ENCODE data around the gene RXFP1.

RXFP1 gene

GRCh38 chr4:158667651-158668198 lies 146.0 kb downstream of the RXFP1 start:
- intact Hi-C loops (cut with DNase I) = no loop called here
- no peak for DNase-seq

GRCh38 chr4:158669310-158669709 lies 147.6 kb downstream of the RXFP1 start:
- intact Hi-C loops (cut with DNase I) = no loop called here
- no peak for DNase-seq

- DNase-seq = peak in 8 of 10 donors; percentile 17 to 92 (median 58)
- intact Hi-C loops (cut with DNase I) = no loop called here
These were observed 149.4 kb downstream of the RXFP1 start for GRCh38 chr4:158670975-158671664.

- no peak for DNase-seq
- intact Hi-C loops (cut with DNase I) = no loop called here
These were observed 149.9 kb downstream of the RXFP1 start, which contains the start of gene C4orf46 for GRCh38 chr4:158671665-158671914. TSS of gene C4orf46 (minus strand) at chr4:158671887. CDS start at chr4:158671801, 86 bp downstream.

GRCh38 chr4:158671915-158672806 lies 150.5 kb downstream of the RXFP1 start, which contains the start of gene ETFDH:
TSS of gene ETFDH (plus strand) at chr4:158672296. CDS start at chr4:158672457, 161 bp downstream.
- intact Hi-C loops (cut with DNase I) = loop anchor here (2.0 kb wide), 1 partner anchor 51 kb away; the partner anchor contains the start of gene PPID
- DNase-seq = peak; percentile 98 to 100 (median 99)

- no peak for DNase-seq
- intact Hi-C loops (cut with DNase I) = loop anchor here (2.0 kb wide), 1 partner anchor 49 kb away; the partner anchor contains the start of gene PPID
These were observed 152.0 kb downstream of the RXFP1 start for GRCh38 chr4:158673633-158674032.

- DNase-seq = no peak
- intact Hi-C loops (cut with DNase I) = no loop called here
These were observed 154.4 kb downstream of the RXFP1 start for GRCh38 chr4:158676076-158676475.

GRCh38 chr4:158678767-158679166 lies 157.1 kb downstream of the RXFP1 start:
- no peak for DNase-seq
- intact Hi-C loops (cut with DNase I) = no loop called here

GRCh38 chr4:158681629-158682028 lies 159.9 kb downstream of the RXFP1 start:
- no peak for DNase-seq
- intact Hi-C loops (cut with DNase I) = no loop called here

- intact Hi-C loops (cut with DNase I) = no loop called here
- DNase-seq = no peak
These were observed 160.4 kb downstream of the RXFP1 start for GRCh38 chr4:158682066-158682465.

GRCh38 chr4:158688813-158689212 lies 167.1 kb downstream of the RXFP1 start:
- intact Hi-C loops (cut with DNase I) = no loop called here

More at GRCh38 chr4:158688813-158689212, 167.1 kb downstream of the RXFP1 start:
- DNase-seq = no peak

All from posterior cingulate gyrus (tissue), 11 donors.